ENCODE data around the gene ST6GALNAC6. TPM values are rescaled to one million over a fixed set of nuclear protein-coding genes. Genes with fewer than 3 reads are reported as not detected.

The ST6GALNAC6 gene
- total RNA-seq, 1 donor from 2014 or later = 31.1 TPM

DNA sequence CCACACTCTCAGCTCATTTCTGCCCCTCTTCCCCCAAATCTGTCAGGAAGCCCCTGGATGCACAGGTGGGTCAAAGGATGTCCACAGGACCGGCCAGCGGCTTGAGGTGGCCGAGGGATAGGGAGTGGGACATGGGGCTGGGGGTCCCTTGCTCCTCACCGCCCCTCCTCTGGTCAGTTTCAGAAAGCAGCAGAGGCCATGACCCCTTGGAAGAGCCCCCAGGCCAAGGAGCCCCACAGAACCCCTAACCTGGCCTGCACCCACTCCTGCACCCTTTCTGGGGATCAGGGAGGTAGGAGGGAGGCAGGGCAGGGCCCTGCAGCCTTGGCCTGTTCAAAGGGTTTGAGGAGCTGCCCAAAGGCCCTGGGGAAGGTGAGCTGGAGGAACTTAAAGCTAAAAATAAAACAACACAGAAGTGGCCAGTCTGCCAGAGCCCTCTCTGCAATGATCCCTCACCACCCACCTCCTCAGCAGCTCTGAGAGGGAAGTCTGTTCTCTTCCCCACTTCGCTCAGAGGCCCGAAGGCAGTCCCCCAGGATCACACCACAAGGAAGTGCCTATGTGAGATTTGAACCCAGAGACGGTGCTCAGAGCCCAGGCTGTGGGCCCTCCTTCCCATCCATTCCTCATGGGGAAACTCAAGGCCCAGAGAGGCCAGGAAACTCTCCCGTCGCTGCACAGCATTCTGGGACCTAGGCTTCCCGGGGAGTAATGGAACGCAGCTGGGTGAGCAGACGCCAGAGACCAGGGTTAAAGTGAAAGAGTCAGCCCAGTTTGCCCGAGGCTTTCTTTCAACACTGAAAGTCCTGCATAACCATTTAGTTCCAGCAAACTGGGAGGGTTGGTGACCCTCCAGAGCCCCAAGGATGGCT is 45.9 kb downstream of the ST6GALNAC6 start:
- DNase-seq (ENCODE audit: low spot score, unreplicated experiment) = no peak
- Mint-ChIP-seq H3K9me3 (ENCODE audit: low read depth) (peaks cover 10% of the 10 kb centered on the region), H3K4me3 (ENCODE audit: low read depth) (no peak overlapping the region), H3K27me3 (peaks cover 6% of the 10 kb centered on the region), H3K36me3 (ENCODE audit: insufficient read depth) (peaks cover 4% of the 10 kb centered on the region), H3K27ac (no peak overlapping the region), H3K4me1 (ENCODE audit: low read depth) (peaks cover 4% of the 10 kb centered on the region)
- TF ChIP-seq, protein P1, sequence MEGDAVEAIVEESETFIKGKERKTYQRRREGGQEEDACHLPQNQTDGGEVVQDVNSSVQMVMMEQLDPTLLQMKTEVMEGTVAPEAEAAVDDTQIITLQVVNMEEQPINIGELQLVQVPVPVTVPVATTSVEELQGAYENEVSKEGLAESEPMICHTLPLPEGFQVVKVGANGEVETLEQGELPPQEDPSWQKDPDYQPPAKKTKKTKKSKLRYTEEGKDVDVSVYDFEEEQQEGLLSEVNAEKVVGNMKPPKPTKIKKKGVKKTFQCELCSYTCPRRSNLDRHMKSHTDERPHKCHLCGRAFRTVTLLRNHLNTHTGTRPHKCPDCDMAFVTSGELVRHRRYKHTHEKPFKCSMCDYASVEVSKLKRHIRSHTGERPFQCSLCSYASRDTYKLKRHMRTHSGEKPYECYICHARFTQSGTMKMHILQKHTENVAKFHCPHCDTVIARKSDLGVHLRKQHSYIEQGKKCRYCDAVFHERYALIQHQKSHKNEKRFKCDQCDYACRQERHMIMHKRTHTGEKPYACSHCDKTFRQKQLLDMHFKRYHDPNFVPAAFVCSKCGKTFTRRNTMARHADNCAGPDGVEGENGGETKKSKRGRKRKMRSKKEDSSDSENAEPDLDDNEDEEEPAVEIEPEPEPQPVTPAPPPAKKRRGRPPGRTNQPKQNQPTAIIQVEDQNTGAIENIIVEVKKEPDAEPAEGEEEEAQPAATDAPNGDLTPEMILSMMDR (IDR thresholded peaks at IDR 0.05; ENCODE audit: unreplicated experiment) = no peak

DNA sequence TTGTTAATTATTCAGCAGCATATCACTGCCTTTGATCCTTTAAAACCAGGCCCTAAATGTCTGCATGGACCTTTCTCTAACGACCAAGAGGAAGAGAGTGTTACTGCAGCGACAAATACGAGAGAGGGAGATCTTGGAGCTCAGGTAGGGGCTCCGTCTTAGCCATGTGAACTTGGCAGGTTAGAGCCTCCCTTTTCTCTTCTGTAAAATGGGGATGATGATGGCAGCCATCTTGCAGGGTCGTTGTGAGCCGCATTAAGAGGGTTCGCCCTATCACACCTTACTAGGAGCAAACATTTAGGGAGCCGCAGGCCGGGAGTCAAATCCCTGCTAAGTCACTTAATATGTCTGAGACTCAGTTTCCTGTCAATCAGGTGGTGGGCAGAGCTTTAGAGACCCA is 46.6 kb downstream of the ST6GALNAC6 start:
- DNase-seq (ENCODE audit: low spot score, unreplicated experiment) = no peak
- H3K9me3 Mint-ChIP-seq (ENCODE audit: low read depth) = peaks cover 11% of the 10 kb centered on the region
- TF ChIP-seq, protein P1 (IDR thresholded peaks at IDR 0.05; ENCODE audit: unreplicated experiment) = no peak
- H3K36me3 Mint-ChIP-seq (ENCODE audit: insufficient read depth) = peaks cover 4% of the 10 kb centered on the region
- H3K27me3 Mint-ChIP-seq = peaks cover 6% of the 10 kb centered on the region
- H3K4me3 Mint-ChIP-seq (ENCODE audit: low read depth) = no peak overlapping the region
- H3K27ac Mint-ChIP-seq = no peak overlapping the region
- no peaks in the 10 kb centered on the region for H3K4me1 Mint-ChIP-seq (ENCODE audit: low read depth)

DNA sequence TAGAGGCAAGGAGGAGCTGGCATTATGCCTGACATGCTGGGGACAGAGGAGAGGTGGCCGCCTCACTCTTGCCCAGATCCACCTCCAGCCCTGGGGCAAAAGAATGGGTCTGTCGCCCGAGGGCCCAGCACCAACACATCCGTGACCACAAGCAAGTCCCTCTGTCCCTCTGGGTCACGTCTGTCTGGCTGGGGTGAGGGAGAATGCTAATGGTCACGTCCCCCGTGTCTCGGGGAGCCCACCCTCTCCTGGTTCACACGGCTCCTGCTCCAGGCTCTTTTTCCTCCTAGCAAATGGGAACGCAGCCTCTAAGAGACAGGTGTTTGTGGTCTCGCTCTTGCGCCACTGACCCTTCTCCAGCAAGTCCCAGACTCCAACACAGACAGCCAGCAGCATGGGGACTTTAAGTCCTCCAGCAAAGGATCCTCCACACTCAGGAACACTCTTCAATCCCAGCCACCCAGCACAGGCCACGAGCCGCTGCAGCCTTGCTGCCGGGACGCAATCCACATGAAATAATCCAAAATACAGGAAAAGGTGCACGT is 49.0 kb downstream of the ST6GALNAC6 start:
- Mint-ChIP-seq H3K27ac (no peak overlapping the region), H3K4me1 (ENCODE audit: low read depth) (no peaks in the 10 kb centered on the region), H3K9me3 (ENCODE audit: low read depth) (peaks cover 11% of the 10 kb centered on the region), H3K27me3 (peaks cover 3% of the 10 kb centered on the region), H3K4me3 (ENCODE audit: low read depth) (no peak overlapping the region), H3K36me3 (ENCODE audit: insufficient read depth) (peaks cover 4% of the 10 kb centered on the region)
- TF ChIP-seq, protein P1 (IDR thresholded peaks at IDR 0.05; ENCODE audit: unreplicated experiment) = no peak
- no peak for DNase-seq (ENCODE audit: low spot score, unreplicated experiment)

DNA sequence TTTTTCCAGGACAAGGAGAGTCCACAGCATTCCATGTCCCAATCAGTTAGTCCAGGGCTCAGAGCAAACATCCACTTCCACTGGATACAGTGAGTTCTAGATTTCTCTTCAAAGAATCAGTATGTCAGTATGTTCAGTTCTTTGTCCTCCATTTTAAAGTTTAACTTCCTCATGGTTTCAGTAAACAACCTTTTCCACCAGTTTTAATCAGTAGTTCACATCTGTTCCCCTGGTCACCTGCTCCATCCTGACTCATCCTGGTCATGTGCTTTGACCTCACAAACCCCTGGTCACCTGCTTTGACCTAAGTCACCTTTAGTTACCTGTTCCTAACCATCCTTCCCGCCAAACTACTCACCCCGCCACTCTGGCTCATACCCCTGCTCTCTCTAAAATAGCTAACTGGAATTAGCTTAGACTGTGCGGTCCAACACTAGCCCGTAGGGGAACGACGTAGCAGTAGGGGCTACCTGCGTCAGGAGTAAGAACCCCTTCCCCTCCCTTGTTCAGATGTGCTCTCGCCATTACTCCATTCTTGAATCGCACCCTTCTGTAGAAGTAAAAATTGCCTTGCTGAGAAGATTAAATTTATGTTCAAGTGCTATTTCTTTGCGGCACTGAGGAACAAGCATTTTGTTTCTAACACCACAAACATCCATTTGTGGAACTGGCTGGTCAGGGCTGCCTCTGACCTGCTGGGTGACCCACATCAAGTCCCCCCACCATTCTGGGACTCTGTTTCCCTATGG is 50.5 kb downstream of the ST6GALNAC6 start:
- H3K27ac Mint-ChIP-seq = no peak overlapping the region
- TF ChIP-seq, protein P1 (IDR thresholded peaks at IDR 0.05; ENCODE audit: unreplicated experiment) = no peak
- H3K4me3 Mint-ChIP-seq (ENCODE audit: low read depth) = no peak overlapping the region
- H3K4me1 Mint-ChIP-seq (ENCODE audit: low read depth) = no peaks in the 10 kb centered on the region
- peaks cover 11% of the 10 kb centered on the region for H3K9me3 Mint-ChIP-seq (ENCODE audit: low read depth)
- peaks cover 4% of the 10 kb centered on the region for H3K36me3 Mint-ChIP-seq (ENCODE audit: insufficient read depth)
- DNase-seq (ENCODE audit: low spot score, unreplicated experiment) = no peak
- H3K27me3 Mint-ChIP-seq = peaks cover 3% of the 10 kb centered on the region
